Esophagus muscularis mucosa (tissue), 3 donors: Measurements from ENCODE around the gene CDK14.

Source experiments
- EP300 ChIP-seq: sonication (generic); formaldehyde crosslinking; IDR thresholded peaks from one replicate; pipeline ENCODE4 v1.6.1; 2017; ENCODE audit warnings: antibody characterized with exemption
- POLR2AphosphoS5 ChIP-seq, 2 donors: sonication (generic); formaldehyde crosslinking; IDR thresholded peaks; one replicate each; pipeline ENCODE4 v1.6.1; 2017; ENCODE audit warnings: antibody characterized with exemption in 2 of 2

DNA sequence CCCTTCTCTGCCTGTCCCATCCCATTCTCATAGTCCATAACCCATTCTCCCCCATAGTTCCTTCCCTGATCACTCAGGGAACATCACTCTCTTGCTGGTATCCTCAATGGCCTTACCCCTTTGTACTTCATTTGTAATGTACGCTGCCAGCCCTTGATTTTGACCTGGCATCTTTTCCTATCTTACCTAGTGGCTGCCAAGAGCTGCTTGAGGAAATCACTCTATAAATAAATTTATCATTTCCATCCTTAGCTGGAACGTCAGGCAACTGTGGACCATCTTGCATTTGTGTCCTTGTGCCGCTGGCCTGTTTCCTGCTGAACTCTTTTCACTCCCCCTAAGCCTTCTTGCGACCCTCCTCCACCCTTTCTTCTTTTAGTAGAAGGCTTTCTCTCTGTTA is 14.0 kb downstream of the CDK14 start:
- TF ChIP-seq EP300 = no peak
- no peak for TF ChIP-seq POLR2AphosphoS5 (IDR thresholded peaks at IDR 0.05)
